ENCODE data around the gene ACOT11.

ACOT11 gene

GRCh38 chr1:54652168-54652567, 104.1 kb downstream of the ACOT11 start:
- DNase-seq, result no peak

- DNase-seq, result no peak
Observed at GRCh38 chr1:54653036-54653435, 105.0 kb downstream of the ACOT11 start.

- no peak for DNase-seq
Observed at GRCh38 chr1:54658164-54658913, 110.3 kb downstream of the ACOT11 start.
